Loucy (cell line): ENCODE data around the gene GOLGA7B.

ENCODE experiments used
- H2AFZ ChIP-seq: fragments of 200-600 bp; sonication (generic); 2 replicates; pipeline ENCODE4 v1.6.0; 2016; ENCODE audit warnings: antibody characterized with exemption, mild to moderate bottlenecking, low read length, moderate library complexity
- H3F3A ChIP-seq: fragments of 200-600 bp; 2 replicates; pipeline ENCODE4 v1.6.0; 2016; ENCODE audit warnings: antibody characterized with exemption, low read depth, mild to moderate bottlenecking
- H3K27me3 ChIP-seq: fragments of 200-600 bp; sonication (generic); 2 replicates; pipeline ENCODE4 v1.6.1; 2014; ENCODE audit warnings: low read length, mild to moderate bottlenecking; ENCODE audit not compliant: insufficient read depth, poor library complexity, severe bottlenecking
- H3K36me3 ChIP-seq: fragments of 200-600 bp; sonication (generic); 2 replicates; pipeline ENCODE4 v1.6.1; 2016; ENCODE audit warnings: low read length; ENCODE audit not compliant: insufficient read depth
- H3K4me1 ChIP-seq: fragments of 200-600 bp; sonication (generic); 2 replicates; pipeline ENCODE4 v1.5.1; 2014; ENCODE audit warnings: low read length, mild to moderate bottlenecking; ENCODE audit not compliant: insufficient read depth, poor library complexity, severe bottlenecking
- H3K4me2 ChIP-seq: fragments of 200-600 bp; sonication (generic); 2 replicates; pipeline ENCODE4 v1.6.0; 2014; ENCODE audit warnings: antibody characterized with exemption, low read length, low read depth, mild to moderate bottlenecking; ENCODE audit not compliant: poor library complexity, severe bottlenecking
- H3K4me3 ChIP-seq: fragments of 200-600 bp; sonication (generic); 2 replicates; pipeline ENCODE4 v1.5.1; 2014; ENCODE audit warnings: low read length, mild to moderate bottlenecking, mixed read lengths; ENCODE audit not compliant: poor library complexity, severe bottlenecking
- H3K79me2 ChIP-seq: fragments of 200-600 bp; sonication (generic); 2 replicates; pipeline ENCODE4 v1.6.1; 2014; ENCODE audit warnings: low read length; ENCODE audit not compliant: insufficient read depth
- H3K9ac ChIP-seq: fragments of 200-600 bp; sonication (generic); 2 replicates; pipeline ENCODE4 v1.6.0; 2014; ENCODE audit warnings: mild to moderate bottlenecking, low read depth, low read length, moderate library complexity; ENCODE audit not compliant: poor library complexity, severe bottlenecking
- H3K9me2 ChIP-seq: fragments of 200-600 bp; sonication (generic); replicated peaks from 2 replicates; pipeline ENCODE4 v1.6.1; 2016; ENCODE audit warnings: low read depth, low read length, mixed read lengths
- H3K9me3 ChIP-seq: fragments of 200-600 bp; sonication (generic); 2 replicates; pipeline ENCODE4 v1.6.1; 2014; ENCODE audit warnings: mild to moderate bottlenecking, antibody characterized with exemption, low read length, low read depth; ENCODE audit not compliant: insufficient read depth
- H4K20me1 ChIP-seq: fragments of 200-600 bp; sonication (generic); 2 replicates; pipeline ENCODE4 v1.6.0; 2014; ENCODE audit warnings: antibody characterized with exemption, low read length, mild to moderate bottlenecking; ENCODE audit not compliant: insufficient read depth, poor library complexity, severe bottlenecking
- CTCF ChIP-seq: fragments of 200-600 bp; sonication (generic); conservative IDR thresholded peaks from 2 replicates; pipeline ENCODE4 v1.5.1; 2014; ENCODE audit warnings: mild to moderate bottlenecking, antibody characterized with exemption, low read length
- EZH2phosphoT487 ChIP-seq: fragments of 200-600 bp; IDR thresholded peaks from 2 replicates; pipeline ENCODE4 v1.6.1; 2018; ENCODE audit warnings: antibody characterized with exemption, mild to moderate bottlenecking, moderate library complexity, borderline replicate concordance

Gene GOLGA7B

DNA sequence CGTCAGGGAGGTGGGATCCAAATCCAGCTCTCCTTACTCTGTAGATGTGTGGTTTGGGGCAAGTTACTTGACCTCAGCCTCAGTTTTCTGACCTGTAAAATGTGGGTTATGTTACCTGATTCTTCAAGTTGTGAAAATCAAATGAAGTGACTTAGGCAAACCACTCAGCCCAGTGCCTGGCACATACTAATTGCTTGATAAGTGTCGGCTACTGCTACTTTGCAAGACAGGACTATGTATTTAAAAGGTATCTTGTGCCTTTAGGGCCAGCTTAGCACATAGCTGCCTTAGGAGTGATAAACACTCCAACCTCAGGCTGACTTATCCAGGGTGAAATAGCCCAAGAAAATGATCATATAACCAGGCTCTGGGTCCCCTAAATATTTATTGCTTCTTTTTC, 42.9 kb downstream of the GOLGA7B start:
- H3K9me2 ChIP-seq = no peaks in the 10 kb centered on the region
- H3K4me2 ChIP-seq = no peak overlapping the region
- no peaks in the 10 kb centered on the region for H3K36me3 ChIP-seq
- no peaks in the 10 kb centered on the region for H4K20me1 ChIP-seq
- no peaks in the 10 kb centered on the region for H3F3A ChIP-seq
- TF ChIP-seq CTCF = no peak
- TF ChIP-seq EZH2phosphoT487 = no peak
- H3K9ac ChIP-seq = no peak overlapping the region
- no peaks in the 10 kb centered on the region for H3K79me2 ChIP-seq
- H3K4me3 ChIP-seq = no peak overlapping the region
- no peaks in the 10 kb centered on the region for H3K4me1 ChIP-seq
- H3K27me3 ChIP-seq = no peaks in the 10 kb centered on the region
- no peak overlapping the region for H2AFZ ChIP-seq
- H3K9me3 ChIP-seq = no peaks in the 10 kb centered on the region

- TF ChIP-seq EZH2phosphoT487 (no peak), CTCF (no peak)
- Histone ChIP-seq H2AFZ (no peak overlapping the region), H3K9me2 (no peaks in the 10 kb centered on the region)
Observed at GRCh38 chr10:97892939-97893338, 43.3 kb downstream of the GOLGA7B start.

GRCh38 chr10:97894092-97894491, 44.4 kb downstream of the GOLGA7B start:
- TF ChIP-seq CTCF (no peak), EZH2phosphoT487 (no peak)
- Histone ChIP-seq H3F3A (no peaks in the 10 kb centered on the region), H4K20me1 (no peaks in the 10 kb centered on the region), H3K4me3 (no peak overlapping the region), H3K4me1 (no peaks in the 10 kb centered on the region), H2AFZ (no peak overlapping the region), H3K9me3 (no peaks in the 10 kb centered on the region), H3K27me3 (no peaks in the 10 kb centered on the region), H3K9ac (no peak overlapping the region), H3K9me2 (no peaks in the 10 kb centered on the region), H3K36me3 (no peaks in the 10 kb centered on the region), H3K79me2 (no peaks in the 10 kb centered on the region), H3K4me2 (no peak overlapping the region)

More at GRCh38 chr10:97892939-97893338, 43.3 kb downstream of the GOLGA7B start:
- no peaks in the 10 kb centered on the region for H3F3A ChIP-seq
- no peaks in the 10 kb centered on the region for H3K27me3 ChIP-seq
- no peaks in the 10 kb centered on the region for H3K9me3 ChIP-seq
- no peaks in the 10 kb centered on the region for H4K20me1 ChIP-seq
- no peak overlapping the region for H3K9ac ChIP-seq
- no peaks in the 10 kb centered on the region for H3K4me1 ChIP-seq
- H3K36me3 ChIP-seq = no peaks in the 10 kb centered on the region
- H3K79me2 ChIP-seq = no peaks in the 10 kb centered on the region
- no peak overlapping the region for H3K4me3 ChIP-seq
- no peak overlapping the region for H3K4me2 ChIP-seq
